Hepatocyte (in vitro differentiated cells): ENCODE results near the gene KRI1. TPM values are rescaled to one million over a fixed set of nuclear protein-coding genes. Genes with fewer than 3 reads are reported as not detected.
A peak's percentile ranks its signal among the peaks of the same experiment; 100 is the strongest.

Experiments used
- DNase-seq: peaks from one replicate; pipeline ENCODE4 v3.0.0-alpha.2; 2016; ENCODE audit warnings: low spot score
- H2AFZ ChIP-seq: fragments of 200-600 bp; sonication (generic); 2 replicates; pipeline ENCODE4 v1.6.0; 2016; ENCODE audit warnings: antibody characterized with exemption, mild to moderate bottlenecking
- H3K27ac ChIP-seq: fragments of 200-600 bp; sonication (generic); 2 replicates; pipeline ENCODE4 v1.5.1; 2016; ENCODE audit warnings: mild to moderate bottlenecking
- H3K27me3 ChIP-seq: fragments of 200-600 bp; sonication (generic); 2 replicates; pipeline ENCODE4 v1.6.1; 2016
- H3K36me3 ChIP-seq: fragments of 200-600 bp; sonication (generic); replicated peaks from 2 replicates; pipeline ENCODE4 v1.5.1; 2016; ENCODE audit warnings: low read depth; ENCODE audit not compliant: insufficient read depth
- H3K4me1 ChIP-seq: fragments of 200-600 bp; sonication (generic); 2 replicates; pipeline ENCODE4 v1.5.1; 2016; ENCODE audit warnings: mild to moderate bottlenecking, moderate library complexity; ENCODE audit not compliant: insufficient read depth
- H3K4me2 ChIP-seq: fragments of 200-600 bp; sonication (generic); 2 replicates; pipeline ENCODE4 v1.6.0; 2016
- H3K4me3 ChIP-seq: fragments of 200-600 bp; sonication (generic); 2 replicates; pipeline ENCODE4 v1.5.1; 2016; ENCODE audit warnings: mild to moderate bottlenecking
- H3K79me2 ChIP-seq: fragments of 200-600 bp; sonication (generic); 2 replicates; pipeline ENCODE4 v1.6.0; 2017; ENCODE audit warnings: mild to moderate bottlenecking
- H3K9me2 ChIP-seq: fragments of 200-600 bp; sonication (generic); replicated peaks from 2 replicates; pipeline ENCODE4 v1.6.0; 2017; ENCODE audit warnings: mild to moderate bottlenecking; ENCODE audit not compliant: insufficient read depth
- H3K9me3 ChIP-seq: fragments of 200-600 bp; sonication (generic); 2 replicates; pipeline ENCODE4 v1.5.1; 2016; ENCODE audit warnings: low read depth, mild to moderate bottlenecking
- H4K20me1 ChIP-seq: fragments of 200-600 bp; sonication (generic); 2 replicates; pipeline ENCODE4 v1.6.0; 2016; ENCODE audit warnings: mild to moderate bottlenecking; ENCODE audit not compliant: insufficient read depth, poor library complexity, severe bottlenecking
- EZH2 ChIP-seq: fragments of 200-600 bp; sonication (generic); IDR thresholded peaks from 2 replicates; pipeline ENCODE4 v1.6.1; 2016; ENCODE audit warnings: antibody characterized with exemption, mild to moderate bottlenecking, borderline replicate concordance
- EZH2phosphoT487 ChIP-seq: fragments of 200-600 bp; sonication (generic); IDR thresholded peaks from one replicate; pipeline ENCODE4 v1.6.1; 2018; ENCODE audit warnings: antibody characterized with exemption, mild to moderate bottlenecking, low read depth, moderate library complexity; ENCODE audit not compliant: unreplicated experiment, severe bottlenecking
- WGBS: methylation state at CpG from one replicate; pipeline ENCODE4 v1.1.6; 2016; ENCODE audit warnings: low lambda C conversion rate; ENCODE audit errors: missing lambda C conversion rate; 5-methylcytosine and 5-hydroxymethylcytosine counted together
- polyA plus RNA-seq: library from polyadenylated mRNA; unstranded; fragments of >200 nt; fragmentation: Nextera tagmentation; extraction: Ambion mirVana; gene quantifications from 2 replicates; pipeline ENCODE4 v1.2.1, GENCODE V29; 2016
- total RNA-seq: library from RNA; depleted of rRNA; stranded (reverse); fragments of >200 nt; gene quantifications from 2 replicates; pipeline ENCODE4 v1.2.3, GENCODE V29; 2014
- TF ChIP-seq, protein P1 (sequence below): fragments of 200-600 bp; sonication (generic); IDR thresholded peaks from 2 replicates; pipeline ENCODE4 v1.5.1; 2016; ENCODE audit warnings: antibody characterized with exemption, mild to moderate bottlenecking; ENCODE audit not compliant: poor library complexity

The KRI1 gene
- total and polyA plus RNA-seq, 2 experiments from 2014 or later, result 7.8 to 18.3 TPM

DNA sequence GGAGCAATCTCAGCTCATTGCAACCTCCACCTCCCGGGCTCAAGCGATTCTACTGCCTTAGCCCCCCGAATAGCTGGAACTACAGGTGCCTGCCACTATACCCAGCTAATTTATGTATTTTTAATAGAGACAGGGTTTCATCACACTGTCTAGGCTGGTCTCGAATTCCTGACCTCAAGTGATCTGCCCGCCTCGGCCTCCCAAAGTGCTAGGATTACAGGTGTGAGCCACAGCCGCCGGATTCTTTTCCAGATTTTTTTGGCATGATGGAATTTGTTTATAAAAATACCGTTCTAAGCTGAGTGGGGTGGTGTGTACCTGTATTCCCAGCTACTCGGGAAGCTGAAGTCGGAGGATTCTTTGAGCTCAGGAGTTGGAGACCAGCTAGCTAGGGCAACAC is 28.1 kb downstream of the KRI1 start:
- H3K9me2 ChIP-seq, result no peaks in the 10 kb centered on the region
- H3K4me1 ChIP-seq, result no peaks in the 10 kb centered on the region
- TF ChIP-seq EZH2, result no peak
- TF ChIP-seq, protein P1, sequence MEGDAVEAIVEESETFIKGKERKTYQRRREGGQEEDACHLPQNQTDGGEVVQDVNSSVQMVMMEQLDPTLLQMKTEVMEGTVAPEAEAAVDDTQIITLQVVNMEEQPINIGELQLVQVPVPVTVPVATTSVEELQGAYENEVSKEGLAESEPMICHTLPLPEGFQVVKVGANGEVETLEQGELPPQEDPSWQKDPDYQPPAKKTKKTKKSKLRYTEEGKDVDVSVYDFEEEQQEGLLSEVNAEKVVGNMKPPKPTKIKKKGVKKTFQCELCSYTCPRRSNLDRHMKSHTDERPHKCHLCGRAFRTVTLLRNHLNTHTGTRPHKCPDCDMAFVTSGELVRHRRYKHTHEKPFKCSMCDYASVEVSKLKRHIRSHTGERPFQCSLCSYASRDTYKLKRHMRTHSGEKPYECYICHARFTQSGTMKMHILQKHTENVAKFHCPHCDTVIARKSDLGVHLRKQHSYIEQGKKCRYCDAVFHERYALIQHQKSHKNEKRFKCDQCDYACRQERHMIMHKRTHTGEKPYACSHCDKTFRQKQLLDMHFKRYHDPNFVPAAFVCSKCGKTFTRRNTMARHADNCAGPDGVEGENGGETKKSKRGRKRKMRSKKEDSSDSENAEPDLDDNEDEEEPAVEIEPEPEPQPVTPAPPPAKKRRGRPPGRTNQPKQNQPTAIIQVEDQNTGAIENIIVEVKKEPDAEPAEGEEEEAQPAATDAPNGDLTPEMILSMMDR, result no peak
- TF ChIP-seq EZH2phosphoT487, result no peak
- H3K4me3 ChIP-seq, result no peak overlapping the region
- H3K79me2 ChIP-seq, result no peaks in the 10 kb centered on the region
- H3K4me2 ChIP-seq, result no peak overlapping the region
- DNase-seq, result no peak
- no peak overlapping the region for H3K27ac ChIP-seq
- no peaks in the 10 kb centered on the region for H3K27me3 ChIP-seq
- H4K20me1 ChIP-seq, result no peaks in the 10 kb centered on the region
- no peak overlapping the region for H2AFZ ChIP-seq
- H3K9me3 ChIP-seq, result no peaks in the 10 kb centered on the region
- 83% methylated on average over 11 of the region's 11 CpGs for WGBS
- no peaks in the 10 kb centered on the region for H3K36me3 ChIP-seq

DNA sequence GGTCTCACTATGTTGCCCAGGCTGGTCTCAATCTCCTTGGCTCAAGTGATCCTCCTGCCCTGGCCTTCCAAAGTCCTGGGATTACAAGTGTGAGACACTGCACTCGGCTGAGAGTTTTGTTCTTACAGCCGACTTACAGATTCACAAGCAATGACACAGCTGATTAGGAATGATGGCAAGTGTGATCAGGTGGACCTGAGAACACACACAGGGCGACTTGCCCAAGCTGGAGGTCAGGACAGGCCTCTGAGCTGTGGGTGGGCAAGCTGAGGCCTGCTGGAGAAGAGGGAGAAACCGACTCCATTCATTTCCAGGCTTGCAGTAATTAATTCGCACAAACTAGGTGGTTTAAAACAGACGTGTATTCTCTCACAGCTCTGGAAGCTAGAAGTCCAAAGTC is 30.2 kb downstream of the KRI1 start:
- Histone ChIP-seq H3K4me1 (no peaks in the 10 kb centered on the region), H3K27me3 (no peaks in the 10 kb centered on the region), H3K9me3 (no peaks in the 10 kb centered on the region), H4K20me1 (no peaks in the 10 kb centered on the region), H3K4me3 (no peak overlapping the region), H3K9me2 (no peaks in the 10 kb centered on the region), H3K79me2 (no peaks in the 10 kb centered on the region), H2AFZ (no peak overlapping the region), H3K4me2 (no peak overlapping the region), H3K36me3 (no peaks in the 10 kb centered on the region), H3K27ac (no peak overlapping the region)
- DNase-seq, result no peak
- TF ChIP-seq, protein P1, result no peak
- TF ChIP-seq EZH2phosphoT487, result no peak
- TF ChIP-seq EZH2, result no peak
- WGBS, result 75% methylated on average over 6 of the region's 6 CpGs

DNA sequence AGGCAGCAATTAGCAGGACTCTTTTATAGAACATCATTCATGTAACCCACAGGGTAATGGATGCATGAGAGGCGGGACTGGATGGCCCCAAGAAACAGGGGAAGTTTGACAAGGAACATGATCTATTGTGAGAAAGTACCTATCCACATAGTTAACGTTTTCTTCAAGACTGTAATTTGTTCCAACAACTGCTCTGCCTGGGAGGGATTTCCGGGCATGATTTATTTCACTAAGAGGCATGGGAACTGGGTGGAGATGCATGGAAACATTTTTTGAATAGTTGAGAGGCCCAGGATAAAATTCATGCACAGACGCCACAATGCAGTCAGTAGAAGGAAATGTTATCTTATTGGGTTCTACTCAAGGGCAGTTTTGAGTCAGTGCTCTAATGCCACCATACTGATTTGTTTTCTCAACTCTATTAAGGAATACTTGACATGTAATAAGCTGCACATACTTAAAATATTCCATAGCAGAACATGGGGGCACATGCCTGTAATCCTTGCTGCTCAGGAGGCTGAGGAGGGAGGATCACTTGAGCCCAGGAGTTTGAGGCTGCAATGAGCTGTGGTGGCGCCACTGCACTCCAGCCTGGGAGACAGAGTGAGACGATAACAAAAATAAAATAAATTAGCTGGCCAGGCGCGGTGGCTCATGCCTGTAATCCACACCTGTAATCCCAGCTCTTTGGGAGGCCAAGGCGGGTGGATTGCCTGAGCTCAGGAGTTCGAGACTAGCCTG is 32.0 kb downstream of the KRI1 start:
- Histone ChIP-seq H3K9me2 (no peaks in the 10 kb centered on the region), H3K4me1 (no peaks in the 10 kb centered on the region), H3K9me3 (no peaks in the 10 kb centered on the region), H3K27ac (peak overlapping the region; percentile 51), H3K4me2 (no peak overlapping the region), H3K36me3 (no peaks in the 10 kb centered on the region), H4K20me1 (no peaks in the 10 kb centered on the region), H3K27me3 (no peaks in the 10 kb centered on the region), H3K4me3 (no peak overlapping the region), H2AFZ (no peak overlapping the region), H3K79me2 (no peaks in the 10 kb centered on the region)
- 72% methylated on average over 10 of the region's 10 CpGs for WGBS
- TF ChIP-seq EZH2phosphoT487, result no peak
- no peak for TF ChIP-seq EZH2
- TF ChIP-seq, protein P1, result no peak
- peak; percentile 61 for DNase-seq
